KMS-11 (cell line): ENCODE results near the gene TEX22.

ENCODE experiments used
- H2AFZ ChIP-seq: fragments of 200-600 bp; sonication (generic); 2 replicates; pipeline ENCODE4 v1.6.1; 2016; ENCODE audit warnings: antibody characterized with exemption, mixed run types, low read depth
- H3K27ac ChIP-seq: fragments of 200-600 bp; sonication (generic); 2 replicates; pipeline ENCODE4 v1.6.1; 2016; ENCODE audit warnings: mild to moderate bottlenecking, mixed run types
- H3K27me3 ChIP-seq: fragments of 200-600 bp; sonication (generic); 2 replicates; pipeline ENCODE4 v1.6.1; 2017; ENCODE audit warnings: mild to moderate bottlenecking, low read depth, mixed run types, moderate library complexity; ENCODE audit not compliant: insufficient read depth
- H3K36me3 ChIP-seq: fragments of 200-600 bp; sonication (generic); 2 replicates; pipeline ENCODE4 v1.6.1; 2017; ENCODE audit warnings: mild to moderate bottlenecking, mixed run types; ENCODE audit not compliant: insufficient read depth
- H3K4me1 ChIP-seq: fragments of 200-600 bp; sonication (generic); 2 replicates; pipeline ENCODE4 v1.6.1; 2016; ENCODE audit warnings: mild to moderate bottlenecking, low read depth, mixed run types; ENCODE audit not compliant: poor library complexity, severe bottlenecking
- H3K4me2 ChIP-seq: fragments of 200-600 bp; sonication (generic); 2 replicates; pipeline ENCODE4 v1.7.0; 2016; ENCODE audit warnings: mild to moderate bottlenecking, mixed run types
- H3K4me3 ChIP-seq: fragments of 200-600 bp; sonication (generic); IDR thresholded peaks from 2 replicates; pipeline ENCODE4 v1.6.1; 2017; ENCODE audit warnings: low read depth, low read length, mixed read lengths; ENCODE audit not compliant: insufficient read depth
- H3K79me2 ChIP-seq: fragments of 200-600 bp; sonication (generic); 2 replicates; pipeline ENCODE4 v1.6.1; 2016; ENCODE audit warnings: low read depth, mixed run types; ENCODE audit not compliant: insufficient read depth
- H3K9ac ChIP-seq: fragments of 200-600 bp; sonication (generic); 2 replicates; pipeline ENCODE4 v1.6.1; 2016; ENCODE audit warnings: mild to moderate bottlenecking, mixed run types
- H4K20me1 ChIP-seq: fragments of 200-600 bp; sonication (generic); 2 replicates; pipeline ENCODE4 v1.6.1; 2016; ENCODE audit warnings: mild to moderate bottlenecking, mixed run types; ENCODE audit not compliant: insufficient read depth
- CTCF ChIP-seq: fragments of 200-600 bp; sonication (generic); conservative IDR thresholded peaks from 2 replicates; pipeline ENCODE4 v1.6.1; 2017; ENCODE audit warnings: low read depth, mild to moderate bottlenecking, antibody characterized with exemption, low read length, moderate library complexity, mixed read lengths

The TEX22 gene

GRCh38 chr14:105423488-105424195, 25.3 kb downstream of the TEX22 start:
- H3K79me2 ChIP-seq, result peaks cover 51% of the 10 kb centered on the region
- H3K4me1 ChIP-seq, result peaks cover 7% of the 10 kb centered on the region
- no peak overlapping the region for H3K9ac ChIP-seq
- no peak overlapping the region for H3K27ac ChIP-seq
- H3K36me3 ChIP-seq, result no peaks in the 10 kb centered on the region
- no peak overlapping the region for H2AFZ ChIP-seq
- H3K4me3 ChIP-seq, result no peak overlapping the region
- H4K20me1 ChIP-seq, result no peaks in the 10 kb centered on the region
- H3K4me2 ChIP-seq, result no peak overlapping the region
- TF ChIP-seq CTCF, result no peak
- H3K27me3 ChIP-seq, result no peaks in the 10 kb centered on the region

DNA sequence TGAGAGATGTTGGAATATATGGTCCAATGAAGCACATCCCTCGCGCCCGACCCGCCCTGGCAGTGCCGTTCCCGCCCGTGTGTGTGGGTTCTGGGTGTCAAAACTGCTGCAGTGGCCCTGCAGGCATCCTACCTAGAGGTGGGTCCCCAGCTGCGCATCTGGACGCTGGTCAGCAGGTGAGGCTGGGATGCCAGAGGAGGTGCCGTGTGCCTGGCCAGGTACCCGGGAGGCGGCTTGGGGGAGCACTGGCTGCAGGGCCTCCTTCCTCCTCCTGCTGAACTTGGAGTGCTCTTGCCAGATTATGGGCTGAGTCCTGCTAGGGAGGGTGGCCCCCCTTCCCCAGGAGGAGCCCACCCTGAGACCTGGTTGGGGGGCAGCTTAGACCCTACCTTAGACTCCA, 26.5 kb downstream of the TEX22 start:
- H3K9ac ChIP-seq, result no peak overlapping the region
- peaks cover 51% of the 10 kb centered on the region for H3K79me2 ChIP-seq
- no peak overlapping the region for H2AFZ ChIP-seq
- no peaks in the 10 kb centered on the region for H3K27me3 ChIP-seq
- no peaks in the 10 kb centered on the region for H3K4me1 ChIP-seq
- TF ChIP-seq CTCF, result no peak
- H3K4me2 ChIP-seq, result no peak overlapping the region
- H4K20me1 ChIP-seq, result no peaks in the 10 kb centered on the region
- H3K27ac ChIP-seq, result no peak overlapping the region
- H3K4me3 ChIP-seq, result no peak overlapping the region
- H3K36me3 ChIP-seq, result no peaks in the 10 kb centered on the region

- H3K4me2 ChIP-seq, result no peak overlapping the region
- peaks cover 51% of the 10 kb centered on the region for H3K79me2 ChIP-seq
- no peak overlapping the region for H3K4me3 ChIP-seq
- TF ChIP-seq CTCF, result no peak
- H3K9ac ChIP-seq, result no peak overlapping the region
- no peak overlapping the region for H2AFZ ChIP-seq
- no peak overlapping the region for H3K27ac ChIP-seq
- no peaks in the 10 kb centered on the region for H3K4me1 ChIP-seq
- no peaks in the 10 kb centered on the region for H4K20me1 ChIP-seq
- no peaks in the 10 kb centered on the region for H3K36me3 ChIP-seq
- H3K27me3 ChIP-seq, result no peaks in the 10 kb centered on the region
Measured at GRCh38 chr14:105425823-105426247, 27.5 kb downstream of the TEX22 start.

GRCh38 chr14:105426416-105427130, 28.2 kb downstream of the TEX22 start:
- no peaks in the 10 kb centered on the region for H3K4me1 ChIP-seq
- H3K4me2 ChIP-seq, result no peak overlapping the region
- no peak overlapping the region for H3K27ac ChIP-seq
- H3K27me3 ChIP-seq, result no peaks in the 10 kb centered on the region
- no peak overlapping the region for H2AFZ ChIP-seq
- H3K9ac ChIP-seq, result no peak overlapping the region
- H3K79me2 ChIP-seq, result peaks cover 44% of the 10 kb centered on the region
- H3K4me3 ChIP-seq, result no peak overlapping the region
- no peak for TF ChIP-seq CTCF
- no peaks in the 10 kb centered on the region for H4K20me1 ChIP-seq
- H3K36me3 ChIP-seq, result no peaks in the 10 kb centered on the region
